Sigmoid colon (tissue), 7 donors: ENCODE results near the gene ISOC2. TPM values are rescaled to one million over a fixed set of nuclear protein-coding genes. Genes with fewer than 3 reads are reported as not detected.
"Not testable (repeated sequence)": the region's sequence is repeated elsewhere in the genome, so short reads cannot be mapped to it uniquely, and the experiment has no call there.

Source experiments
- DNase-seq: peaks from one replicate; pipeline ENCODE4 v3.0.0-alpha.2; 2019
- H3K27ac ChIP-seq, 4 donors: fragments of 200-600 bp; sonication (generic); one replicate each; pipeline ENCODE4 v1.5.1; 2016 to 2019; ENCODE audit warnings: mild to moderate bottlenecking in 1 of 4
- H3K27me3 ChIP-seq, 3 donors: fragments of 200-600 bp; sonication (generic); one replicate each; pipeline ENCODE4 v1.5.1; 2019; ENCODE audit warnings: mild to moderate bottlenecking in 1 of 3
- H3K36me3 ChIP-seq, 4 donors: fragments of 200-600 bp; sonication (generic); one replicate each; pipeline ENCODE4 v1.5.1; 2016 to 2019
- H3K4me1 ChIP-seq, 4 donors: fragments of 200-600 bp; sonication (generic); one replicate each; pipeline ENCODE4 v1.5.1; 2017 to 2019
- H3K4me3 ChIP-seq, 4 donors: fragments of 200-600 bp; sonication (generic); one replicate each; pipeline ENCODE4 v1.5.1; 2017 to 2019; ENCODE audit warnings: mild to moderate bottlenecking in 2 of 4, moderate library complexity in 1 of 4
- H3K9me3 ChIP-seq, 4 donors: fragments of 200-600 bp in 3 of 4; sonication (generic) in 3 of 4; one replicate each; pipeline versions ENCODE4 v1.5.1 to v1.6.1; 2013 to 2019
- CTCF ChIP-seq, 4 experiments: fragments of 450-650 bp in 3 of 4; fragments of 200-600 bp in 1 of 4; IDR thresholded peaks; one replicate each; pipeline ENCODE4 v1.5.1; 2016 to 2019; ENCODE audit warnings: antibody characterized with exemption in 4 of 4, mild to moderate bottlenecking in 3 of 4, moderate library complexity in 2 of 4
- EP300 ChIP-seq, 4 donors: sonication (generic); formaldehyde crosslinking; IDR thresholded peaks; one replicate each; pipeline ENCODE4 v1.6.1; 2017; ENCODE audit warnings: antibody characterized with exemption in 4 of 4
- POLR2A ChIP-seq, 2 donors: fragments of 450-650 bp; IDR thresholded peaks; one replicate each; pipeline ENCODE4 v1.6.1; 2016; ENCODE audit warnings: antibody characterized with exemption in 2 of 2, mild to moderate bottlenecking in 2 of 2, moderate library complexity in 2 of 2
- POLR2AphosphoS5 ChIP-seq, 4 donors: sonication (generic); formaldehyde crosslinking; IDR thresholded peaks; one replicate each; pipeline ENCODE4 v1.6.1; 2017; ENCODE audit warnings: antibody characterized with exemption in 4 of 4
- WGBS, 2 donors: extraction: QIAGEN DNeasy Blood & Tissue Kit; methylation state at CpG; one replicate each; pipeline ENCODE4 v1.1.7; 2013; 5-methylcytosine and 5-hydroxymethylcytosine counted together
- intact Hi-C: fragments of 100-400 bp; cut with DNase I; formaldehyde crosslinking; loops from one replicate; pipeline ENCODE4 v1.15.1; 2023
- polyA plus RNA-seq, 3 donors: library from polyadenylated mRNA; stranded (reverse); fragments of 200-250 nt; gene quantifications; one replicate each; pipeline ENCODE4 v1.2.3, GENCODE V29; 2013
- total RNA-seq, 4 donors: library from RNA; depleted of rRNA; stranded (reverse); fragments of >200 nt; gene quantifications; one replicate each; pipeline ENCODE4 v1.1.0, GENCODE V29; 2016
- donor health status: healthy with polysubstance abuse.
- donor health status: Bipolar disorder and iron deficiency.
- donor health status: healthy.

Gene ISOC2
- total and polyA plus RNA-seq, 7 donors = 90.3 to 173 (median 114) TPM

DNA sequence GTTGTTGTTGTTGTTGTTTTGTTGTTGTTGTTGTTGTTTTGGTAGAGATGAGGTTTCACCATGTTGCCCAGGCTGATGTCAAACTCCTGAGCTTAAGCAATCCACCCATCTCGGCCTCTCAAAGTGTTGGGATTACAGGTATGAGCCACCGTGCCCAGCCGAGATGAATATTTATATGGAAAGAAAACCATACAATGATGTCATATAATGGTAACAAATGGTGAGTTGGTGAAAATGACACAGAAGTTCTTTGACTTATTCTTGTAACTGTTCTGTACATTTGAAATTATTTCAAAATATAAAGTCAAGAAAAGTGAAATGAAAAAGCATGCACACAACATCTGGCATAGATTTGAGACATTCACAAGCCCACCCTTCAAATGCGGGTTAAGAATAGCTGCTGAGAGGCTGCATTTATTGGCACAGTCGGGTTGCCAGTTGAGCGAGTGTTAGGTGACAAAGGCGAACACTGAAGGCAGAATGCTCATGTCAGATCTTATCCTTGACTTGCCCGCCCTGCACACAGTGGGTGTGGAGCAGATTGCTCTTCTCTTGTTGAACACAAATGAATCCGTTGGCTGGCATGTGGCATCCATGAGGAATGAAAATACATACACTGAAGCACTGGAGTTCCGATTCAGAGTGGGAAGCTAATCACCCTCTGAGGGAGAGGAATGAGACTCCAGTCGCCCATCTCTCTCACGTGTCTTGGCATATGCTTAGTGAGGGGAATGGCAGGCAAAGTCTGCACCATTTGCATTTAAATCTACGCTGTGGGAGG is 38.0 kb downstream of the ISOC2 start:
- DNase-seq = no peak
- intact Hi-C loops = no loop called here
- no peak overlapping the region for H3K4me3 ChIP-seq
- H3K27ac ChIP-seq = no peak overlapping the region
- H3K36me3 ChIP-seq = no peaks in the 10 kb centered on the region
- no peaks in the 10 kb centered on the region for H3K4me1 ChIP-seq
- no peaks in the 10 kb centered on the region for H3K9me3 ChIP-seq
- peaks cover 0 to 33% (median 18%) of the 10 kb centered on the region in 3 donors for H3K27me3 ChIP-seq
- WGBS, 2 donors = 69 to 79% methylated on average over 13 of the region's 13 CpGs
- TF ChIP-seq POLR2AphosphoS5 (IDR thresholded peaks at IDR 0.05) (no peak), EP300 (IDR thresholded peaks at IDR 0.05) (no peak)

DNA sequence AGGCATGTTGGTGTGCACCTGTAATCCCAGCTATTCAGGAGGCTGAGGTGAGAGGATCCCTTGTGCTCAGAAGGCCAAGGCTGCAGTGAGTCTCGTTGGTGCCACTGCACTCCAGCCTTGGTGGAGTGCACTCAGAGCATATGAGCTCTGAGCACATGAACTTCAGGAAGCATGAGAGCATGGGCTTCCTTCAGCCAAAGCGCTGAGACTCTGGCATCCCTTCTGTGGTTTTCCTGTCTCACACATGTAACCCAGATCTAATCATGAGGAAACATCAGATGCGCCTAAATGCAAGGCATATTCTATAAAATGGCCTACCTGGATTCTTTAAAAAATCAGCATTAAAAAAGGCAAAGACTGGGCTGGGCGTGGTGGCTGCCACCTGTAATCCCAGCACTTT is 40.2 kb downstream of the ISOC2 start:
- H3K4me3 ChIP-seq, H3K27ac ChIP-seq, H3K36me3 ChIP-seq, DNase-seq, H3K4me1 ChIP-seq, H3K9me3 ChIP-seq, intact Hi-C loops: not testable (repeated sequence)
- 42 to 66% methylated on average over 4 of the region's 4 CpGs for WGBS, 2 donors
- peaks cover 0 to 24% (median 11%) of the 10 kb centered on the region in 3 donors for H3K27me3 ChIP-seq

DNA sequence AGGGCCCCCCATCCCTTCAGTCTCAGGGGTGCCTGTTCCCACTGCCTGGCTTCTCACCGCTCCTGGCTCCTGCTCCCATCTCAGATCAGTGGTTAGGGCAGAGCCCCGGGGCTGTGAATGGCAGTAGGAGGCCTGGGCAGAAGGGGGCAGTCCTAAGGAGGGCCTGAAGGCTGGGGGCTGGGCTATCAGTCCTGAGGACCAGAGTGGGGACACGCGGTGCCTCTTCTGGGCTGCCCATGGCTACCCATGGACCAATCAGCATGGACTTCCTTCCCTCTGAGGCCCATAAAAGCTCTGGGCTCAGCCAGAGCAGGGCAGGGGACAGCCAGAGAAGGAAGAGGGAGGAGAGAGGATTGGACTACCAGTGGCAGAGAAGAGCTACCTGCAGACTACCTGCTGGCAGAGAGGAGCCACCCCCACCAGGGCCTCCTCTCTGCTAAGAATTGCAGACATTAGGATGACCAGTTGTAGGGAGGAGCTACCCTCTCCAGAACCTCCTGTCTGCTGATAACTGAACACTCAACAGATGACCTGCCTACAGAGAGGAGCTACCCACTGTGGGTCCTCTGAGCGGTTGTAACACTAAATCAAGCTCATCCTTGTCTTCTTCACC is 41.7 kb downstream of the ISOC2 start:
- intact Hi-C loops = loop anchor here (10.0 kb wide), 1 partner anchor 275 kb away; the partner anchor contains the start of gene TNNT1

DNA sequence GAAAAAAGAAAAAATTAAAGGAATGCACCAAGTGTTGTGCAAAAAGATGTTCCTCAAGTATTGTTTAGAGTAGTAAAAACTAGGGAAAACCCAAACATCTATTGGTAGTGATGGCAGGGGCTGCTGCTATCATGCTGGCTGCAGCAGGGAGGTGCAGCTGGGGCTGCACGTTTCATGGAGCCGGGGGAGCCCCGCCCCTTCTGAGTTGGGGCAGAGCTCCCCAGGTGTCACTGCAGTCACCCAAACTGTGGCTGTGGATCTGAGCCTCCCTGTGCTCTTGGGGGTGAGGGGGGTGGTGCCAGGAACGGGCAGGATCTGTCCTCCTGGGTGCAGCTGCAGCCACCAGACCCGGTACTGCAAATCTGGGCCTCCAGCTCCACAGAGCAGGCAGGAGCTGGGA is 42.3 kb downstream of the ISOC2 start:
- H3K36me3 ChIP-seq = no peaks in the 10 kb centered on the region
- no peak for TF ChIP-seq POLR2AphosphoS5 (IDR thresholded peaks at IDR 0.05)
- TF ChIP-seq CTCF (IDR thresholded peaks at IDR 0.05) = no peak
- TF ChIP-seq EP300 (IDR thresholded peaks at IDR 0.05) = no peak
- TF ChIP-seq POLR2A (IDR thresholded peaks at IDR 0.05) = no peak
- WGBS, 2 donors = 51 to 58% methylated on average over 5 of the region's 5 CpGs
- no peaks in the 10 kb centered on the region for H3K4me1 ChIP-seq
- peaks cover 0 to 18% (median 3%) of the 10 kb centered on the region in 3 donors for H3K27me3 ChIP-seq
- no peak for DNase-seq
- no peak overlapping the region for H3K4me3 ChIP-seq
- H3K27ac ChIP-seq = no peak overlapping the region
- intact Hi-C loops = loop anchor here (10.0 kb wide), 1 partner anchor 274 kb away; the partner anchor contains the start of gene TNNT1
- H3K9me3 ChIP-seq = no peaks in the 10 kb centered on the region

More for the DNA sequence above, 41.7 kb downstream of the ISOC2 start:
- no peaks in the 10 kb centered on the region for H3K36me3 ChIP-seq
- no peak for TF ChIP-seq POLR2AphosphoS5 (IDR thresholded peaks at IDR 0.05)
- no peak for TF ChIP-seq EP300 (IDR thresholded peaks at IDR 0.05)
- TF ChIP-seq POLR2A (IDR thresholded peaks at IDR 0.05) = no peak
- no peak for TF ChIP-seq CTCF (IDR thresholded peaks at IDR 0.05)
- H3K9me3 ChIP-seq = no peaks in the 10 kb centered on the region
- H3K4me1 ChIP-seq = no peaks in the 10 kb centered on the region
- H3K27ac ChIP-seq = no peak overlapping the region
- no peak overlapping the region for H3K4me3 ChIP-seq
- 66 to 82% methylated on average over 5 of the region's 5 CpGs for WGBS, 2 donors
- peaks cover 0 to 24% (median 9%) of the 10 kb centered on the region in 3 donors for H3K27me3 ChIP-seq
- DNase-seq = no peak

DNA sequence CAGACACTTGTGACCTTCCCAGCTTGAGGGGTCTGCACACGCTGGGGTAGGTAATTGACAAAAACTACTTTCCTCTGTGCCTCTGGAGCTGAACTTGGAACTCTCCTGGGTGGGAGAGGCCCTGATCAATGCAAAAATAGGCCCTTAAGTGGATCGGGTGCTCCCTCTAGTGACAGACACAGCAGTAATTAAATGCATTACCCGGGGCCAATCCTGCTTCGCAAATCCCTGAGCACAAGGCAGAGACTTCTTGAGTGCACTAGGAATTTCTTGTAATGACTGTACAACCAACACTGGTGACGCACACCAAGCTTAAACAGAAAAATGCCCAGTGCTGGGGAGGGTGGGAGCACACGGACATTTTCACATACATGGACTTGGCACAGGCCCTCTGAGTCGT is 43.3 kb downstream of the ISOC2 start:
- 6 to 27% methylated on average over 7 of the region's 7 CpGs for WGBS, 2 donors
- Histone ChIP-seq H3K4me3 (no peak overlapping the region), H3K9me3 (no peaks in the 10 kb centered on the region), H3K4me1 (no peaks in the 10 kb centered on the region), H3K27me3 (peaks cover 0 to 12% (median 0%) of the 10 kb centered on the region in 3 donors), H3K36me3 (no peaks in the 10 kb centered on the region), H3K27ac (no peak overlapping the region)
- DNase-seq = no peak
- intact Hi-C loops = loop anchor here (10.0 kb wide), 1 partner anchor 273 kb away; the partner anchor contains the start of gene TNNT1
- TF ChIP-seq CTCF (IDR thresholded peaks at IDR 0.05) (peak; percentile 8 to 53 (median 42)), POLR2A (IDR thresholded peaks at IDR 0.05) (no peak)
